GM12872 (cell line): ENCODE data around the gene BCAS4.

Source experiments
- CTCF ChIP-seq: IDR thresholded peaks from 3 replicates; pipeline ENCODE4 v1.5.1; 2011; ENCODE audit warnings: low read depth, mild to moderate bottlenecking, low read length, moderate library complexity; ENCODE audit not compliant: insufficient read depth

BCAS4 gene

DNA sequence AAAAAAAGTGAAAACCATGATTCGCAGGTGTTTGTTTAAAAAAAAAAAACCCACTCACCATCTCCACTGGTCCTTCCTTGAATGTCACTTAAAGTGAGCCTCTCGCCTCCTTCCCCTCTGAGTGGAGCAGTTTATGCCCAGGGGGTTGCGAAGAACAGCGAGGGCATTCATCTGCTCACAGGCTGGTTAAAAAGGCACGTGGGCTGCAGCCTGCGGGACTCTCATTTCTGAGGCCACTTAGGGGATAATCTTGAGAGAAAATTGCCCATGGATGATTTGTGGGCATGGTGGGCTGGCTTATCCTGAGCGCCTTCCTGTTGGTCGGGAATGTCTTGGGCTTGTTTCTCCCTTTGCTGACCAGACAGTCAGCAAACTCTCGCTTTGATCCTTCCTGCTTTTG is 18.9 kb downstream of the BCAS4 start:
- no peak for TF ChIP-seq CTCF

DNA sequence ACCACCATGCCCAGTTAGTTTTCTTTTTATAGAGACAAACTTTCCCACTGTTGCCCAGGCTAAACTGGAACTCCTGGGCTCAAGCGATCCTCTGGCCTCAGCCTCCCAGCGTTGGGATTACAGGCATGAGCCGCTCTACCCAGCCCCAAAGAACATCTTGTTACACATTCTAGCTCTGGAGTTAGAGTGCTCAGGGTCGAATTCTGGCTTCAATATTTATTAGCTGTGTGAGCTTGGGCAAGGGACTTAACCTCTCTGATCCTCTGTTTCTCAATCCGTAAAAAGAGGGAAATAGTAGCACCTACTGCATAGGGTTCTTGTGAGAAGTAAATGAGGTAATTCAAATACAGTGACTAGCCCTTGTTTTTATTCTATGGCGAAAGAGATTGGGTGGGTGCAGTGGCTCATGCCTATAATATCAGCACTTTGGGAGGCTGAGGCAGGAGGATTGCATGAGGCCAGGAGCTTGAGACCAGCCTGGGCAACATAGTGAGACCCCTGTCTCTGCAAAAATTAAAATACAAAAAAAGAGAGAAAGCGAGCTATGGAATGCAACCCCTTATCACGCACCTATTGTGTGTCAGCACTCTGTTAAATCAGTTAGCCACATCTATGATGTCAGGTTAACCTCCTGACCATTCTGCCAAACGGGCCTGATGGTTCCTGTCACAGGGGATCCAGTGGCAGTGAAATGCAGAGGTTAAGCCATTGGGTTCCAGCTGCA is 19.7 kb downstream of the BCAS4 start:
- TF ChIP-seq CTCF, result no peak

GRCh38 chr20:50815162-50815989 is 20.5 kb downstream of the BCAS4 start:
- TF ChIP-seq CTCF, result no peak

DNA sequence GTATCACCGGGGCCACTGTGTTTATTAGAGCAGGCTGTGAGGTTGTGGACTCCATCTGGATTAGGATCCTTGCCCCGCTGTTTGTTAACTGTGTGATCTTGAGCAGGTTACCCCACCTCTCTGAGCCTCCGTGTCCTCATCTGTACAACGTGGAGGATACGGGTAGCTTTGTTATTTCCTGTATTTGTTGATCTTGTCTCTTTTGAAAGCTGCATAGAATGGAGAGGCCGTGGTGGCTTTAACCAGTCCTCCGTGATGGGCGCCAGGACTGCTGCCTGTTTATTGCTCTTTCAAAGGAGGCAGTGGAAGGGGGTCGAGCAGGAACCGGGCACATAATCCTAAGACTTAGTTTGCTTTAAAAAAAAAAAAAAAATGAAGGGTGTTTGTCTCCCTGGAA is 22.9 kb downstream of the BCAS4 start:
- no peak for TF ChIP-seq CTCF

DNA sequence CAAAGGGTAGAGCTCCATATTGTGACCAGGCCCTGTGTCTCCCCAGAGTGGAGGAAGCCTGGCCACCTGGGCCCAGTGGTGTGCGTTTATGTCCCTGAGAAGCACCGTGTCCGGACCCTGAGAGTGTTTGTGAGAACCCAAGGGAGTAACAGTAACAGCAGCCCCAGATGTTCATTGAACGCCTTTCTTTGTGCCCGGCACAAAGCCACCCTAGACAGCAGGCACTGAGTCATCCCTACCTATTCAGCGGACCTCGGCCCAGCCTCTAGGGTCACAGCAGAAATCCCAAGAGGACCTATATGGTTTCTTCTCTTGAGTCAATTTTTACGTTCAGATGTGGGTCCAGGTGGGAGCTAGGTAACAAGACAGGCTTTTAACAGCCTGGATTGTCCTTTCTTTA is 24.5 kb downstream of the BCAS4 start:
- TF ChIP-seq CTCF, result no peak

DNA sequence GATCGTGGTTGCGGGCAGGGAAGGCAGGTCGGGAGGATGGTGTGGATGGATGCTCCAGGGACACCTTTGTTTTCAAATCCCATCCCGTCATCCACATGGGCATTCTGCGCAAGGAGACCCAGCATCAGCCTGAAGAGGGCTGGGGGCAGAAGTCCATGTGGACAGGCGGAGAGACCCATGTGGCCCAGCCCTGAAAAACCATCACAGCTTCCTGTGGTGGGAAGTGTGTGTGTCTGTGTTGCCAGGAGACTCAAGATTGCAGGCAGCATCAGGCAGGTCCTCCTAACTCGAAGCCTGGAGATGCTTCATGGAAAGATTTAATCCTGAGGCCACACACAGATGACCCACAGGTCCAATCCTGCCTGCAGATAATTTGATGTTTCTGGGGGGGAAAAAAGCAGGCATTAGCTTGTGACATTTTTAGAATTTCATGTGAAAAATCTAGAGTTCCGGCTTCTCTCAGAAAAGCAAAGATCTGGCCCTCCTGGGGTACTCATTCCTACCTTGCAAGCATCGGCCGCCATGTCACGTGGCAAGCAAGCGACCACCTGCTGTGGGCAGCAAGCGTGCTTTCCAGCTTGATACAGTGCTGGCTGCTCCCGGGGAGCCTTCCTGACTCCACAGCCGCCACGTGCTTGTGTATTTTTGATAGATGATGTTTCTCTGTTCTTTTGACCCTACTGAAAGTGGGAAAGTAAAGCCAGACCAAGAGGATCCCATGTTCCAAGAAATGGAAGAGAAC is 25.8 kb downstream of the BCAS4 start:
- no peak for TF ChIP-seq CTCF

GRCh38 chr20:50821257-50821921 is 26.5 kb downstream of the BCAS4 start:
- no peak for TF ChIP-seq CTCF
